GM20431 (cell line): ENCODE results near the gene NUAK2.

Experiments
- in situ Hi-C: fragments of 300-500 bp; cut with MseI, MboI; formaldehyde crosslinking; loops from one replicate; pipeline ENCODE4 v1.15.0; 2020; ENCODE audit warnings: low sequenced_read_pairs; ENCODE audit not compliant: unreplicated experiment

NUAK2 gene

GRCh38 chr1:205260948-205261732 lies 60.4 kb downstream of the NUAK2 start:
- in situ Hi-C loops: no loop called here

GRCh38 chr1:205259998-205260397 lies 61.5 kb downstream of the NUAK2 start:
- in situ Hi-C loops: no loop called here

GRCh38 chr1:205259324-205259832 lies 62.2 kb downstream of the NUAK2 start:
- in situ Hi-C loops: no loop called here

- in situ Hi-C loops: no loop called here
These were observed 62.8 kb downstream of the NUAK2 start for GRCh38 chr1:205258719-205259118.

- in situ Hi-C loops: no loop called here
These were observed 63.3 kb downstream of the NUAK2 start for GRCh38 chr1:205258261-205258691.

- in situ Hi-C loops: no loop called here
These were observed 63.8 kb downstream of the NUAK2 start for GRCh38 chr1:205257735-205258134.

- in situ Hi-C loops: no loop called here
These were observed 64.5 kb downstream of the NUAK2 start for GRCh38 chr1:205256951-205257625.

- in situ Hi-C loops: no loop called here
These were observed 65.4 kb downstream of the NUAK2 start for GRCh38 chr1:205255941-205256780.
